ENCODE results near the gene UBE4A. TPM values are rescaled to one million over a fixed set of nuclear protein-coding genes. Genes with fewer than 3 reads are reported as not detected.

The UBE4A gene
- 10 to 100 TPM; 50.2 to 57.9 TPM for total RNA-seq

GRCh38 chr11:118359295-118359958 is at the start of gene UBE4A:
UBE4A (plus strand) TSS chr11:118359600; CDS start chr11:118365081, 5,481 bp downstream.
- Histone ChIP-seq H3K4me1 (replicated peaks) (peaks cover 8% of the 10 kb centered on the region), H3K4me3 (peak within 1 kb of the TSS; percentile 64 to 84), H3K27ac (peak within 1 kb of the TSS; percentile 39 to 67), H3K36me3 (no peaks in the 10 kb centered on the region), H3K9me3 (no peaks in the 10 kb centered on the region), H3K27me3 (replicated peaks; ENCODE audit: insufficient read depth) (no peaks in the 10 kb centered on the region)
- WGBS, result 2% methylated on average over 33 of the region's 33 CpGs
- TF ChIP-seq POLR2AphosphoS5 (IDR thresholded peaks at IDR 0.05) (peak; percentile 99), CTCF (IDR thresholded peaks at IDR 0.05) (peak in 1 of 4 experiments; percentile 5), POLR2A (IDR thresholded peaks at IDR 0.05) (peak; percentile 36)
- DNase-seq (ENCODE audit: low spot score), result peak; percentile 92
- intact Hi-C loops (cut with DNase I), result no loop called here

- H3K9me3 ChIP-seq, result no peaks in the 10 kb centered on the region
- no peak for DNase-seq (ENCODE audit: low spot score)
- H3K4me3 ChIP-seq, result no peak overlapping the region
- H3K27me3 ChIP-seq (replicated peaks; ENCODE audit: insufficient read depth), result no peaks in the 10 kb centered on the region
- H3K4me1 ChIP-seq (replicated peaks), result no peaks in the 10 kb centered on the region
- H3K36me3 ChIP-seq, result no peaks in the 10 kb centered on the region
- WGBS, result 91% methylated on average over 3 of the region's 3 CpGs
- no peak overlapping the region for H3K27ac ChIP-seq
- TF ChIP-seq POLR2A (IDR thresholded peaks at IDR 0.05), result no peak
- no peak for TF ChIP-seq POLR2AphosphoS5 (IDR thresholded peaks at IDR 0.05)
- no peak for TF ChIP-seq CTCF (IDR thresholded peaks at IDR 0.05)
- intact Hi-C loops (cut with DNase I), result no loop called here
Measured at GRCh38 chr11:118310271-118310670, 49.1 kb upstream of the UBE4A start.

- Histone ChIP-seq H3K36me3 (no peaks in the 10 kb centered on the region), H3K9me3 (no peaks in the 10 kb centered on the region), H3K4me1 (replicated peaks) (no peaks in the 10 kb centered on the region), H3K27ac (no peak overlapping the region), H3K4me3 (no peak overlapping the region), H3K27me3 (replicated peaks; ENCODE audit: insufficient read depth) (no peaks in the 10 kb centered on the region)
- DNase-seq (ENCODE audit: low spot score), result no peak
- 67% methylated on average over 3 of the region's 3 CpGs for WGBS
- TF ChIP-seq POLR2AphosphoS5 (IDR thresholded peaks at IDR 0.05) (no peak), CTCF (IDR thresholded peaks at IDR 0.05) (no peak), POLR2A (IDR thresholded peaks at IDR 0.05) (no peak)
- intact Hi-C loops (cut with DNase I), result no loop called here
Measured at GRCh38 chr11:118310781-118311485, 48.5 kb upstream of the UBE4A start.

GRCh38 chr11:118311518-118311917 is 47.9 kb upstream of the UBE4A start:
- WGBS, result 68% methylated on average over 4 of the region's 4 CpGs
- Histone ChIP-seq H3K27me3 (replicated peaks; ENCODE audit: insufficient read depth) (no peaks in the 10 kb centered on the region), H3K9me3 (no peaks in the 10 kb centered on the region), H3K36me3 (no peaks in the 10 kb centered on the region), H3K4me1 (replicated peaks) (peaks cover 2% of the 10 kb centered on the region), H3K4me3 (no peak overlapping the region), H3K27ac (no peak overlapping the region)
- no peak for DNase-seq (ENCODE audit: low spot score)
- no peak for TF ChIP-seq POLR2AphosphoS5 (IDR thresholded peaks at IDR 0.05)
- no peak for TF ChIP-seq CTCF (IDR thresholded peaks at IDR 0.05)
- no peak for TF ChIP-seq POLR2A (IDR thresholded peaks at IDR 0.05)
- intact Hi-C loops (cut with DNase I), result no loop called here
